ENCODE data around the gene PLTP. TPM values are rescaled to one million over a fixed set of nuclear protein-coding genes. Genes with fewer than 3 reads are reported as not detected.
A peak's percentile ranks its signal among the peaks of the same experiment; 100 is the strongest.

The PLTP gene
- total RNA-seq, 1 experiment from 2014 or later: 1.4 TPM

GRCh38 chr20:45940053-45940452 is 28.1 kb upstream of the PLTP start:
- no peak overlapping the region for H3K27ac Mint-ChIP-seq (ENCODE audit: unreplicated experiment)
- peaks cover 6% of the 10 kb centered on the region for H3K4me1 Mint-ChIP-seq (ENCODE audit: low read depth, unreplicated experiment)
- no peaks in the 10 kb centered on the region for H3K27me3 Mint-ChIP-seq (ENCODE audit: unreplicated experiment)
- H3K4me3 Mint-ChIP-seq (ENCODE audit: low read depth, unreplicated experiment): no peak overlapping the region
- TF ChIP-seq CTCF (IDR thresholded peaks at IDR 0.05; ENCODE audit: unreplicated experiment): no peak
- intact Hi-C loops (cut with micrococcal nuclease; ENCODE audit: unreplicated experiment): no loop called here
- H3K36me3 Mint-ChIP-seq (ENCODE audit: insufficient read depth, unreplicated experiment): peaks cover 72% of the 10 kb centered on the region
- DNase-seq: no peak
- H3K9me3 Mint-ChIP-seq (ENCODE audit: low read depth, unreplicated experiment): no peaks in the 10 kb centered on the region
- CTCF ChIA-PET: interaction anchor here (0.6 kb wide), 1 partner anchor 861 kb away, joined by 4 read pairs; no protein-coding TSS in a partner anchor
- no TSS peak for BruUV-seq (replicated peaks)

- BruUV-seq (replicated peaks): no TSS peak
- H3K27me3 Mint-ChIP-seq (ENCODE audit: unreplicated experiment): no peaks in the 10 kb centered on the region
- no peak for DNase-seq
- peaks cover 6% of the 10 kb centered on the region for H3K4me1 Mint-ChIP-seq (ENCODE audit: low read depth, unreplicated experiment)
- intact Hi-C loops (cut with micrococcal nuclease; ENCODE audit: unreplicated experiment): no loop called here
- H3K36me3 Mint-ChIP-seq (ENCODE audit: insufficient read depth, unreplicated experiment): peaks cover 75% of the 10 kb centered on the region
- no peak for TF ChIP-seq CTCF (IDR thresholded peaks at IDR 0.05; ENCODE audit: unreplicated experiment)
- no peaks in the 10 kb centered on the region for H3K9me3 Mint-ChIP-seq (ENCODE audit: low read depth, unreplicated experiment)
- H3K4me3 Mint-ChIP-seq (ENCODE audit: low read depth, unreplicated experiment): no peak overlapping the region
- CTCF ChIA-PET: interaction anchor here (1.0 kb wide), 1 partner anchor 31 kb away, joined by 3 read pairs; no protein-coding TSS in a partner anchor
- no peak overlapping the region for H3K27ac Mint-ChIP-seq (ENCODE audit: unreplicated experiment)
These were observed 26.9 kb upstream of the PLTP start for GRCh38 chr20:45938727-45939438.

GRCh38 chr20:45937765-45938164 is 25.8 kb upstream of the PLTP start:
- H3K4me3 Mint-ChIP-seq (ENCODE audit: low read depth, unreplicated experiment): no peak overlapping the region
- H3K27ac Mint-ChIP-seq (ENCODE audit: unreplicated experiment): no peak overlapping the region
- no peaks in the 10 kb centered on the region for H3K9me3 Mint-ChIP-seq (ENCODE audit: low read depth, unreplicated experiment)
- TF ChIP-seq CTCF (IDR thresholded peaks at IDR 0.05; ENCODE audit: unreplicated experiment): no peak
- BruUV-seq (replicated peaks): no TSS peak
- no peaks in the 10 kb centered on the region for H3K27me3 Mint-ChIP-seq (ENCODE audit: unreplicated experiment)
- CTCF ChIA-PET: no interaction called here
- intact Hi-C loops (cut with micrococcal nuclease; ENCODE audit: unreplicated experiment): no loop called here
- no peak for DNase-seq
- H3K36me3 Mint-ChIP-seq (ENCODE audit: insufficient read depth, unreplicated experiment): peaks cover 72% of the 10 kb centered on the region
- peaks cover 6% of the 10 kb centered on the region for H3K4me1 Mint-ChIP-seq (ENCODE audit: low read depth, unreplicated experiment)

- Mint-ChIP-seq H3K27me3 (ENCODE audit: unreplicated experiment) (no peaks in the 10 kb centered on the region), H3K36me3 (ENCODE audit: insufficient read depth, unreplicated experiment) (peaks cover 70% of the 10 kb centered on the region), H3K4me3 (ENCODE audit: low read depth, unreplicated experiment) (peak overlapping the region; percentile 100), H3K9me3 (ENCODE audit: low read depth, unreplicated experiment) (no peaks in the 10 kb centered on the region), H3K27ac (ENCODE audit: unreplicated experiment) (peak overlapping the region; percentile 99), H3K4me1 (ENCODE audit: low read depth, unreplicated experiment) (peaks cover 6% of the 10 kb centered on the region)
- BruUV-seq (replicated peaks): TSS peak; percentile 80
- CTCF ChIA-PET: interaction anchor here (0.7 to 2.3 kb wide), 8 partner anchors 11 to 95 kb away, joined by 3 to 7 read pairs (median 4); no protein-coding TSS in a partner anchor
- TF ChIP-seq CTCF (IDR thresholded peaks at IDR 0.05; ENCODE audit: unreplicated experiment): no peak
- intact Hi-C loops (cut with micrococcal nuclease; ENCODE audit: unreplicated experiment): no loop called here
- DNase-seq: no peak
These were observed 23.6 kb upstream of the PLTP start for GRCh38 chr20:45935416-45936046.
